Mucosa of gallbladder (tissue), 1 donor: ENCODE data around the gene CTTNBP2NL. TPM values are rescaled to one million over a fixed set of nuclear protein-coding genes. Genes with fewer than 3 reads are reported as not detected.

Experiments used
- DNase-seq: peaks from one replicate; pipeline ENCODE4 v3.0.0-alpha.2; 2020; ENCODE audit warnings: low spot score
- total RNA-seq: library from RNA; stranded (reverse); gene quantifications from one replicate; pipeline ENCODE4 v1.2.1, GENCODE V29; 2021
- donor health status: DM: no; HTN: no; CAD: no.

CTTNBP2NL gene
- total RNA-seq, 1 donor from 2014 or later = 56.0 TPM

DNA sequence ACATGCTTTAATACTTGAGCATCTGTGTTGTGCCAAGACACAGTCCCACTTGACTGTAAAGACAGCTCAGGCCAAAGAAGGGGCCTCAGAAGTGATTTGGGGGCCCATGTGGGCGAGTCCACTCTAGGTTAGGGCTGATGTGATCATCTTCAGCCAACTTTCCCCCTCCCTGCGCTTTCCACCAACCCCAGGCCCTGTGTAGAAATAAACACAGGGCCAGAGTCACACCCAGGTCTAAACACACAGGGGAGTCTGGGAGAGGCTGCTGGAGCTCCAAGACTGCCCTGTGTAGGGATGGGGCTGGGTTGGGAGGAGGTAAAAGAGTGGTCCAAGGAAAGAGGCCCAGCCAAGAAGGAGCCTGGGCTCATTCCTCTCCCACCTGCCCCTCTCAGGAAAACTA, 110.3 kb downstream of the CTTNBP2NL start:
- DNase-seq = no peak

DNA sequence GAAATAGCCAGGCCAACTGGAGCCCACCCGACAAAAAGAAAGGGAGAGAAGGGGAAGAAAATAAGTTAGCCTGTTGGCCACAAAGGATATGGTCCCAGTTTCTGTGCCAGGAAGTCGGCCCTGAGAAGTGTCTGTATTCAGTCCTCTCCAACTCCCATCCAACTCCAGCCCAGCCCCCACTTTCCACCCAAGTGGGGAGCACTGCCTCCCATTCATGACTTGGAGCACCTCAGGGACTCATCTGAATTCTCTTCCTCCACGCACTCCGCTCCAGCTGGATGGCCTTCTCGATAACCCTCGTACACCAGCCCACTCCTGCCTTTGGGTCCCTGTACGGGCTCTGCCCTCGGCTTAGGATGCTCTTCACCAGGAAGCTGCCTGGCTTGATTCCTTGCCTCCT, 110.7 kb downstream of the CTTNBP2NL start:
- no peak for DNase-seq

DNA sequence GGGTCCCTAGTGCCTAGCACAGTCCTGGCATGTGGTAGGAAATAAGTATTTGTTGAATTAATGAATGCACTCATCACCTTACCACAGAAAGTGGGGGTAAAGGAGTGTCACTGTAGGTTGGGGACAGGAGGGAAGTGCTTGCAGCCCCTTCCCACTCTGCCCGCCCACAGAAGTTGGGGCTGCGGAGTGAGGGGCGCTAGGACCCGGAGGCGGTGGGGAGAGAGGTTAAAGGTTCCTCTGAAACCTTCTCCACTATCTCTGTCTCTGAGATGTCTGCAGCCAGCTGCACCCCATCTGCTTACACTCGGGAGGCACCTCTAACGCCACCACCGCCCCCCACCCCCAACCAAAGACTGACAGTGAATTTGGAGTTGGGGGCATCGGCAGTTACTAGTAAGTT, 111.3 kb downstream of the CTTNBP2NL start:
- no peak for DNase-seq

DNA sequence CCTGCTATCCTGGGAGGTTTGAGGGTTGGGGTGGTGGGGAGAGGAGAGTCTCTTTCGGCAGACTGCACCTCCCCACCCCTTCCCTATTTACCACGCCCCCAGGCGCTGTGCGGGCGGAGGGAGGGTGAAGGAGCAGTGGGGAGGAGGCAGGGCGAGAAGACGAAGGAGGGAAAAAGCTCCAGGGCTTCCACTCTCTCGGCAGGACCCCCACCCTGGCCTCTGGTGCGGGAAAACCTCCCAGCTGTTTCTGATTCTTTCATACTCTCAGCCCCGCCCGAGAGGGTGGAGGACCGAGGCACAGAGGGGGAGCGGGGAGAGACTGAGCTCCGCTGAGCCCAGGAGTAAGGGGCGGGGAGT, 111.9 kb downstream of the CTTNBP2NL start:
- no peak for DNase-seq

DNA sequence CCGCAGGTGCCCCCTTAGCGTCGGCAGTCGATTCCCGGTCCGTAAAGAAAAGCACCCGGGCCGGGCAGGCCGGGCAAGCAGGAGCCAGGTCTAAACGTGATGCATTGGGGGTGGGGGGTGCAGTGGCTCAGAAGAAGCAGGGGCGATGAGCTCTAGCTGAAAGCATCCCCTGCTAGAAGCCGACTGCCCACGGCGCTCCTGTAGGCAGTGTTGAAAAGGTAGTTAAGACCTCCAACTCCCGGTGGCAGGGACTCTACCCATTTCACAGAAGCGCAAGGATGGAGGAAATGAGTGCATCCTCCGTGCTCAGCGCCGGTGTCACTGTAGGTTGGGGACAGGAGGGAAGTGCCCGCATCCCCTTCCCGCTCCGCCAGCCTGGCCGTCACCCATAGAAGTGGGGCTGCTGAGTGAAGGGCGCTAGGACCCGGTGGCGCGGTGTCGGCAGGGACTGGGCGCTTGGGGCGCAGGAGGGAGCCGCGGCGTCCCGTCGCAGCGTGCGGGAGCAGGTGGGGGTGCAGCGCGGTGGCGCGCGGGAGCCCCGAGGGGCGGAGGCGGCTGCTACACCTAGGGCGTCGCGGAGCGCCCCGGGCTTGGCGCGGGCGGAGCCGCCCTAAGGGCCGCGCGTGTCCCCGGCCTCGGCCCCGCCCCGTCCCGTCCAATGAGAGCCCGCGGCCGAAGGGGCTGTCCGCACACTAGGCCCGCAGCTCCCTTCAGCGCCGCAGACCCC, 112.4 kb downstream of the CTTNBP2NL start, which contains the start of gene WNT2B:
TSS of gene WNT2B (plus strand) at position 688 of the 727 bp plus-strand sequence. CDS start 298 bp downstream, outside the sequence.
- no peak for DNase-seq

DNA sequence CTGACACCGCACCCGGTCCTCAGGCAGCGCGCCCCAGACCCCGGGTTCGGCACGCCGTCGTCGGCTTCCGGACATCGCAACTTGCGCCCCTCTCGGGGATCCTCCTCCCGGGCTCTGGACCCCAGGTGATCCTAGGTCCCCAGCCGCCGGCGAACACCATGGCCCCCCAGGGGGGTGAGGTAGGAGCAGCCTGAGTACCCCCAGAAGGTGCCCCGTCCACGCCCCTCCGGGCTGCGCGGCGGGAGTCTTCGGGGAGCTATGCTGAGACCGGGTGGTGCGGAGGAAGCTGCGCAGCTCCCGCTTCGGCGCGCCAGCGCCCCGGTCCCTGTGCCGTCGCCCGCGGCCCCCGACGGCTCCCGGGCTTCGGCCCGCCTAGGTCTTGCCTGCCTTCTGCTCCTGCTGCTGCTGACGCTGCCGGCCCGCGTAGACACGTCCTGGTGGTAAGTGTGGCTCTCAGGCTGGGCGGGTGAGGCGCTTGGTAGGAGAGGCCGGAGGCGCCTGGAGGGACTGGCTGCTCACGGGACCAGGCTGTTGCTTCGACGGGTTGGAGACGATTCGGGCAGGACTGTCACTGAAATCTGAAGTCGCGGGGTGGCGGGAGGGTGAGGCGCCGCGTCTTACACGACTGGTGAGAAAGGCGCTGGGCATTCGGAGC, 113.1 kb downstream of the CTTNBP2NL start:
- DNase-seq = no peak

DNA sequence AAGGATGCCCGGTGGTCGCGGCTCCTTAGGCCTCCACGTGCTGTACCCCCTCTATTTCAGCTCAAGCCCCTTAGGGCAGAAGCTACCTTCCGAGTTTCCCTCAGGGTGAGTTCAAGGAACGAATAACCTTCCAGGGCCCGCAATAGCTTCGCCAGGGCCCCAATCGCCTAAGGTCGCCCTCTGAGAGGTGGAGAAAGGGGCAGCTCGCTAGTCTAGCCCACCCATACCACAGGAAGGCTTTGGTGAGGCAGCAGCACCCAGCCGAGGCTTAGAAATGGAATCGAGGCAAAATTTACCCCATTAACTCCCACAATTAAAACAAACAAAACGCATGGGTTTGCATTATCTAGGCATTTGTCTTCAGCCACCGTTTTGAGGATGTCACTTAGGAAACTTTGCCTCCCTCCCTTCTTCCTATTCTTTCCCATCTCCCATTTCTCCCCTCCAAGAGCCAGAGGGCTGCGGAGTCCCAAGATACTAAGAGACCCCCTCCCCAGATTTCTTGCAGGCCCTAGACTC, 113.7 kb downstream of the CTTNBP2NL start:
- no peak for DNase-seq

DNA sequence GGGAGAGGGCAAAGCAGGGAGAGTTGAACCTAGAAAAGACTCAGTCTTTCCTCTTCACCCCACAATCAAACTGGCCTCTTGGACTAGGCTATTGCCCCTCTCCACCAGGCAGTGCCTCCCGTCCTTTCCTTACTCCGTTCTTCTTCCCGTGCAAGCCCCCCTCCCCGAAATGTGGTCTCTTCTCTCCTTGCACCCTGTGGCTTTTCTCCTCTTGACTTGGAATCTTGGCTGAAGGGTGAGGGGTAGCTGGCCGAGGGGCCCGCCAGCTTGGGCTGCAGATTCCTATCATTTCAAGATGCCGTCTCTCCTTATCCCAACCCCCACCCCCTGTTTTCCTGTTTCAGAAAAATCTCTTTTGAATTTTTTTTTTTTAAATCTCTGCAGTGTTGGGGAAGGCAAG, 114.3 kb downstream of the CTTNBP2NL start:
- DNase-seq = no peak

Other genes with a start within 250 kb of the CTTNBP2NL start
- gene WNT2B, start 112.8 kb downstream of the CTTNBP2NL start, total RNA-seq = 8.1 TPM
- gene ST7L, start 222.9 kb downstream of the CTTNBP2NL start, total RNA-seq = 18.8 TPM
- gene CAPZA1, start 223.6 kb downstream of the CTTNBP2NL start, total RNA-seq = 97.8 TPM